Central memory CD8-positive, alpha-beta T cell (primary cell): ENCODE measurements around the gene PRB4.
"Not testable (repeated sequence)": the region's sequence is repeated elsewhere in the genome, so short reads cannot be mapped to it uniquely, and the experiment has no call there.

ENCODE experiments used
- ATAC-seq: fragments of 150-1000 bp; cut with Tn5 transposase; replicated peaks from 2 replicates; pipeline ENCODE4 v1.10.0; 2022; ENCODE audit warnings: mild to moderate bottlenecking, moderate FRiP score, moderate number of reproducible peaks; ENCODE audit not compliant: poor library complexity, severe bottlenecking; ENCODE audit errors: extremely low read depth
- DNase-seq, 2 donors: peaks; one replicate each; pipeline ENCODE4 v3.0.0; 2021; ENCODE audit warnings: low spot score in 2 of 2
- H3K27ac Mint-ChIP-seq: one replicate; pipeline ENCODE4 v1.8.0; 2022; ENCODE audit warnings: low read depth, mild to moderate bottlenecking, moderate library complexity, mixed read lengths
- H3K27me3 Mint-ChIP-seq: one replicate; pipeline ENCODE4 v1.8.0; 2022; ENCODE audit warnings: mixed read lengths
- H3K36me3 Mint-ChIP-seq: one replicate; pipeline ENCODE4 v1.8.0; 2022; ENCODE audit warnings: mild to moderate bottlenecking, moderate library complexity, mixed read lengths; ENCODE audit not compliant: insufficient read depth
- H3K4me1 Mint-ChIP-seq: one replicate; pipeline ENCODE4 v1.8.0; 2022; ENCODE audit warnings: mixed read lengths
- H3K4me3 Mint-ChIP-seq: one replicate; pipeline ENCODE4 v1.8.0; 2022; ENCODE audit warnings: mild to moderate bottlenecking, moderate library complexity, mixed read lengths
- H3K9me3 Mint-ChIP-seq: one replicate; pipeline ENCODE4 v1.8.0; 2022; ENCODE audit warnings: mixed read lengths

PRB4 gene

DNA sequence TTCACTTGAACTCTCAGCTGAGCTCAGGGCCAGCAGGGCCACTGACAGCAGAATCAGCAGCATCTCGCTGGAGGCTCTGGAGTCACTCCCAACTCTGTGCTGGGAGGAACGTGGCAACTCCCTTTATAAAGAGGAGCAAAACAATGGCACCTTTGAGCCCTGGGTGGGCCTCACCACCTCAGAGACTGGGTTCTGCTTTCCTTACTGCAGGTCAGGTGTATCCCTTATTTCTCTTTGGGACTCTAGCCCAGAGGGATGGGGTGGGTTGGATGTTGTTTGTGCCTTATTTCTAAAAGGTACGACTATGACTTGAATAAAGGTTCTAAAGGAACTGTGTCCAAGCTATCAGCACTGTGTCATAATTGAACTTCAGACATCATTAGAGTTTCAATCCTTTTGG is at the start of gene PRB4:
Gene PRB4, minus strand, starts transcription at position 101 of the 400 bp plus-strand sequence. Its CDS starts 38 bp downstream, at position 63.
- H3K4me3 Mint-ChIP-seq = no peak within 1 kb of the TSS
- H3K4me1 Mint-ChIP-seq = no peaks in the 10 kb centered on the region
- no peak within 1 kb of the TSS for H3K27ac Mint-ChIP-seq
- no peaks in the 10 kb centered on the region for H3K36me3 Mint-ChIP-seq
- DNase-seq (no peak), ATAC-seq (no peak)
- H3K9me3 Mint-ChIP-seq = peaks cover 2% of the 10 kb centered on the region
- H3K27me3 Mint-ChIP-seq = peaks cover 36% of the 10 kb centered on the region

DNA sequence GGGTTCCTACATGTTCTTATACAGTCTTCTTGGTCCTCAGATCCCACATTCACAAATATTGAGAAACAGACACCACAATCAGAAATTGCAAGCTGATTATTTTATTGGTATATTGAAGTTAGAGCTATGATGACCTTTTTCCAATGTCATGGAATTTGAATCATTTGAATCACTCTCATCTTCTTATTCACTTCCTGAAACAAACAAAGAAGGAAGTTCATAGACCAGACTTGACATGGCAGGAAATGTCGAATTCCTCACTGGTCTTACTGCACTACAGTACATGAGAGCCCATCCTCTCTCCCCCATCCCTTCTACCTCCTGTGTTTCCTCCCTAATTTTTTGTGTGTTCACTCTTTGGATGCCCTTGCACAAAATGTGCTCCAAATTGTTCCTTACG is 41.5 kb upstream of the PRB4 start:
- H3K27ac Mint-ChIP-seq, H3K4me1 Mint-ChIP-seq, DNase-seq, H3K4me3 Mint-ChIP-seq, ATAC-seq, H3K9me3 Mint-ChIP-seq, H3K36me3 Mint-ChIP-seq: not testable (repeated sequence)
- H3K27me3 Mint-ChIP-seq = peaks cover 30% of the 10 kb centered on the region

DNA sequence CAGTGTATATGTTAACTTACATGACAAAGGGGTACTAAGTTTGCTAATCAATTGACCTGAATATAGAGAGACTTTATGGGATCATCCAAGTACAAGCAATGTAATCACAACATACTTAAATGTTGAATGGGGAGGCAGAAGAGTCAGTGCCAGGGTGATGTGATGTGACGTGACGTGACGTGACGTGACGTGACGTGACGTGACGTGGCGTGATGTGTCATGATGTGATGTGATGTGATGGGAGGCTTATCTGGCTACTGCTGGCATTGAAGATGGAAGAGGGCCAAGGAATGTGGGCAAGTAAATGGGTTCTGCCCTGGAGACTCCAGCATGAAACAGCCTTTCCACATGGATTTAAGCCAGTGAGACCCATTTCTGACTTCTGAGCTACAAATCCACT is 38.2 kb upstream of the PRB4 start:
- no peak for DNase-seq
- Mint-ChIP-seq H3K9me3 (no peaks in the 10 kb centered on the region), H3K36me3 (no peaks in the 10 kb centered on the region), H3K4me1 (no peaks in the 10 kb centered on the region), H3K27ac (no peak overlapping the region), H3K4me3 (no peak overlapping the region), H3K27me3 (no peaks in the 10 kb centered on the region)
- ATAC-seq = no peak

DNA sequence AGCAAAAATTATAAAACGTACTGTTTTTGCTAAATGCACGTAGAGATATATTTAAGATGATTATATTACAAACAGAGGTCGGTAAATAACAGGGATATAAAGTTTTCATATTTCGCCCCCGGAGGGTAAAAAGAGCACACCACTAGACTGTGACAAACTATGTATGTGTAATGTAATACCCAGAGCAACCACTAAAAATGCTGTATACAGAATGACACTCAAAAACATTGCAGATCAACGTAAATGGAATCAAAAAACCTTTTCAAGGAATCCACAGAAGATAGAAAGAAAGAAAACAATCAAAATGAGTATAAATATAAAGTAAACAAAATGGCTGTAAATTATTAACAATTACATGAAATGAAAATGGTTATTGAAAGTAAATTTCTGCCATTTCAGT is 37.6 kb upstream of the PRB4 start:
- no peak for DNase-seq
- Mint-ChIP-seq H3K4me1 (no peaks in the 10 kb centered on the region), H3K27ac (no peak overlapping the region), H3K9me3 (no peaks in the 10 kb centered on the region), H3K36me3 (no peaks in the 10 kb centered on the region), H3K4me3 (no peak overlapping the region), H3K27me3 (no peaks in the 10 kb centered on the region)
- ATAC-seq = no peak

DNA sequence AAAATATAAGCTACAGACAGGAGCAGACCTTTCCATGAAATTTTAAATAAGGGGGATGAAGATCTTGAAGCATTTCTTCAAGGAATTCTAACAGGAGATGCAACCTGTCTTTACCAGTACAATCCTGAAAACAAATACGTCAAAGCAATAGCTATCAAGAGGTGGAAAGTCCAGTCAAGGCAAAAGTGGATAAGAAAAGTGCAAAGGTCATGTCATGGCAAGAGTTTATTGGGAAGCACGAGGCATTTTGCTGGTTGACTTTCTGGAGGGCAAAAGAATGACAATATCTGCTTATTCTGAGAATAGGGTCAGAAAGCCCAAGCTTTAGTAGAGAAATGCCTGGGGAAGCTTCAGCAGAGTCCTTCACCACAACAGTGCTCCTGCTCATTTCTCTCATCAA is 34.3 kb upstream of the PRB4 start:
- Mint-ChIP-seq H3K36me3 (no peaks in the 10 kb centered on the region), H3K4me1 (no peaks in the 10 kb centered on the region), H3K27me3 (peaks cover 20% of the 10 kb centered on the region), H3K4me3 (no peak overlapping the region), H3K9me3 (no peaks in the 10 kb centered on the region), H3K27ac (no peak overlapping the region)
- no peak for ATAC-seq
- no peak for DNase-seq

DNA sequence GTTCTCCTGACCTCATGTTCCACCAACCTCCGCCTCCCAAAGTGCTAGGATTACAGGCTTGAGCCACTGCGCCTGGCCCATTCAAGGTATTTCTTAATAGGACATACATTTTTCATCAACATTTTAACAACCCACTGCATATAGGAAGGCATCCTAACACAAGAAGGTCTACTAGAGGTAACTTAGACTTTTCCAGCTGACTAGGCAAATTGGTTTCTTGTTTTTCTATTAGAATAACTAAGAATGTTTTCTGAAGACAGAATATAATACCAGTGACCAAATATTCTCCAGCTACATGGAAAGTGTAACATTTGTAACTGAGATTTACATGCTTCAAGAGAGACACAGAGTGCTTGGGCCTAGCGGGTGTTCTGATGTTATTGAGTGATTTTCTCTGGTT is 14.2 kb upstream of the PRB4 start:
- H3K4me1 Mint-ChIP-seq = no peaks in the 10 kb centered on the region
- peaks cover 5% of the 10 kb centered on the region for H3K9me3 Mint-ChIP-seq
- no peak for ATAC-seq
- peaks cover 18% of the 10 kb centered on the region for H3K27me3 Mint-ChIP-seq
- no peak for DNase-seq
- H3K4me3 Mint-ChIP-seq = no peak overlapping the region
- H3K27ac Mint-ChIP-seq = no peak overlapping the region
- no peaks in the 10 kb centered on the region for H3K36me3 Mint-ChIP-seq

DNA sequence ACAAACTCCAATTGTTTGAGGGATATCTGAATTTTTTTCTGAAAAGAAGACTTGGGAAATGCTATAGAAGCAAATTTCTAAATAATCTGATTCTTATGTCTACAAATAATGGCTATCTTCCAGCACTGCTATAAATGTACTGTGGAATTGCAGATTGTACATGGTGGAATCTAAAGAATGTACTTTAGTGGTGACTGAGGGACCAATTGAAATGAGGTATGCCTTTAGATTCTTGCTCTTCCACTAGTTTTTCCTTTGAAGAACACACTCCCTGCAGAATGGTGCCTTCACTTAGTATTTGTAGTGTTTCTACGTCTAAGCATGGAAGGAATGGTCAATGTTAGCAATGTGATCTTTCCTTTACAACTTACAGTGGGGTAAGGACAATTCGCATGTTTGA is 11.7 kb upstream of the PRB4 start:
- DNase-seq (no peak), ATAC-seq (no peak)
- peaks cover 9% of the 10 kb centered on the region for H3K9me3 Mint-ChIP-seq
- H3K27ac Mint-ChIP-seq = no peak overlapping the region
- H3K36me3 Mint-ChIP-seq = no peaks in the 10 kb centered on the region
- no peak overlapping the region for H3K4me3 Mint-ChIP-seq
- peaks cover 16% of the 10 kb centered on the region for H3K27me3 Mint-ChIP-seq
- no peaks in the 10 kb centered on the region for H3K4me1 Mint-ChIP-seq

DNA sequence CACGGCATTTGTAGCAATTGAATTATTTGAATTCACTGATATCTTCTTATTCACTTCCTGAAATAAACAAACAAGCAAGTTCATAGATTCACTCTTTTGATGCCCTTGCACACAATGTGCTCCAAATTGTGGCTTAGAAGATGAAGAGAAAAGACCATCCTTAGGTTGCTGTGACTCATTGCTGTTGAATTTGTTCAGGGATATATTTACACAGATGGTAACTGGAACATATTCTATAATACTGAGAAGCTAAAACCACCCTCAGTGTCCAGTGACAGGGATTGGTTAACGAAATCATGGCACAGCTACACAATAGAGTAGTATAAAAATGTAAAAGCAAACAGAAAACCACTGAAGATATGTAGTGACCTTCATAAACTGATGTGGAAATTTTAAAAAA is 3.1 kb downstream of the PRB4 start:
- H3K36me3 Mint-ChIP-seq = no peaks in the 10 kb centered on the region
- no peaks in the 10 kb centered on the region for H3K9me3 Mint-ChIP-seq
- DNase-seq = no peak
- no peak overlapping the region for H3K4me3 Mint-ChIP-seq
- peaks cover 24% of the 10 kb centered on the region for H3K27me3 Mint-ChIP-seq
- H3K4me1 Mint-ChIP-seq = no peaks in the 10 kb centered on the region
- H3K27ac Mint-ChIP-seq = no peak overlapping the region
- no peak for ATAC-seq

DNA sequence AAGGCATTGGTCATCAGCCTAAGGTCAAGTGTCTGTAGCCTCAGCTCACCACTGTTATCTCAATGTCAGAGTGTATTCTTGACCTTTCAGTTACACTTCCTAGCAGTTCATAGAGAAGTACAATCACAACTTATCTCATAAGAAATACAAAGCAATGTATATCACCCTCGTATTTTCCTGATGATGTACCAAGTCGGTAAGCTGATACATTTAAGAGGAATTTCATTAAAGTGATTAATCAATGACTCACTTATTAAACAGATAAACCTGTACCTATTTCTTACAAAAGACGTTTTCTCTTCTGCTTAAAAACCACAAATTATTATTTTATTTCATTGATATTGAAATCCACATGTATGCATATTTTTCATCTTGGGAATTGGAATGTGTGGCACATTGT is 36.8 kb downstream of the PRB4 start:
- Mint-ChIP-seq H3K27ac (no peak overlapping the region), H3K4me3 (no peak overlapping the region), H3K4me1 (no peaks in the 10 kb centered on the region), H3K36me3 (no peaks in the 10 kb centered on the region), H3K9me3 (no peaks in the 10 kb centered on the region), H3K27me3 (no peaks in the 10 kb centered on the region)
- DNase-seq (no peak), ATAC-seq (no peak)

DNA sequence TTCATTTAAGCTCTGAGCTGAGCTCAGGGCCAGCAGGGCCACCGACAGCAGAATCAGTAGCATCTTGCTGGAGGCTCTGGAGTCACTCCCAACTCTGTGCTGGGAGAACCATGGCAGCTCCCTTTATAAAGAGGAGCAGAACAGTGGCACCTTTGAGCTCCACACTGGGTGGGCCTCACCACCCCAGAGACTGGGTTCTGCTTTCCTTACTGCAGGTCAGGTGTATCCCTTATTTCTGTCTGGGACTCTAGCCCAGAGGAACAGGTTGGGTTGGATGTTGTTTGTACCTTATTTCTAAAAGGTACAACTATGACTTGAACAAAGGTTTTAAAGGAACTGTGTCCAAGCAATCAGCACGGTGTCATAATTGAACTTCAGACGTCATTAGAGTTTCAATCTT is 40.6 kb downstream of the PRB4 start, which contains the start of gene PRB3:
Gene PRB3, minus strand, starts transcription at position 101 of the 400 bp plus-strand sequence. Its CDS starts 38 bp downstream, at position 63.
- DNase-seq (no peak), ATAC-seq (no peak)
- Mint-ChIP-seq H3K36me3 (no peaks in the 10 kb centered on the region), H3K27me3 (no peaks in the 10 kb centered on the region), H3K4me3 (no peak within 1 kb of the TSS), H3K27ac (no peak within 1 kb of the TSS), H3K4me1 (no peaks in the 10 kb centered on the region), H3K9me3 (no peaks in the 10 kb centered on the region)

DNA sequence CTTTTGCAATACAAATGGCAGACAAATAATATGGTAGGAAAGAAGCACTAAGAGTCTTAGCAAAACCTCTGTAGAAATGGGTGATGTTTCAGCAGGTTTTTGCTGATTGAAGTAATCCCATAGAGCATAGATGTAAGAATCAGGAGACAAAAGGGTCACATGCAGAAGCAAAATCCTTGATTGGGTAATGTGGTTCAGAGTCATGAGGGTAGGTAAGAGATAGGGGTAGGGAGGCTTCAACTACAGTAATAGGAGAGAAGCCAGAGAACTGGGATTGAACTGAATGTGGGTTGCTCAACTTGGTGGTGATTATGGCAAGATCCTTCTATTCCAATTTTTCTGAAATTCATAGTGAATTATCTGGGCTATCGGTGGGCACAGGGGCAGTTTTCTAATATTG is 45.7 kb downstream of the PRB4 start:
- H3K36me3 Mint-ChIP-seq = no peaks in the 10 kb centered on the region
- H3K4me3 Mint-ChIP-seq = no peak overlapping the region
- H3K4me1 Mint-ChIP-seq = no peaks in the 10 kb centered on the region
- no peak overlapping the region for H3K27ac Mint-ChIP-seq
- H3K27me3 Mint-ChIP-seq = peaks cover 3% of the 10 kb centered on the region
- DNase-seq (no peak), ATAC-seq (no peak)
- H3K9me3 Mint-ChIP-seq = peaks cover 6% of the 10 kb centered on the region
